Uterus (tissue), 2 donors: Measurements from ENCODE around the gene CYBC1.
A peak's percentile ranks its signal among the peaks of the same experiment; 100 is the strongest.

Experiments used
- POLR2A ChIP-seq, 2 donors: fragments of 450-650 bp; IDR thresholded peaks; one replicate each; pipeline ENCODE4 v1.6.1; 2016; ENCODE audit warnings: antibody characterized with exemption in 2 of 2, mild to moderate bottlenecking in 1 of 2, moderate library complexity in 1 of 2
- TF ChIP-seq, protein P1 (sequence below), 4 experiments: fragments of 200-600 bp in 2 of 4; fragments of 450-650 bp in 2 of 4; sonication (generic) in 2 of 4; IDR thresholded peaks; one replicate each; pipeline ENCODE4 v1.5.1; 2016 to 2019; ENCODE audit warnings: antibody characterized with exemption in 4 of 4, mild to moderate bottlenecking in 2 of 4, moderate library complexity in 1 of 4

DNA sequence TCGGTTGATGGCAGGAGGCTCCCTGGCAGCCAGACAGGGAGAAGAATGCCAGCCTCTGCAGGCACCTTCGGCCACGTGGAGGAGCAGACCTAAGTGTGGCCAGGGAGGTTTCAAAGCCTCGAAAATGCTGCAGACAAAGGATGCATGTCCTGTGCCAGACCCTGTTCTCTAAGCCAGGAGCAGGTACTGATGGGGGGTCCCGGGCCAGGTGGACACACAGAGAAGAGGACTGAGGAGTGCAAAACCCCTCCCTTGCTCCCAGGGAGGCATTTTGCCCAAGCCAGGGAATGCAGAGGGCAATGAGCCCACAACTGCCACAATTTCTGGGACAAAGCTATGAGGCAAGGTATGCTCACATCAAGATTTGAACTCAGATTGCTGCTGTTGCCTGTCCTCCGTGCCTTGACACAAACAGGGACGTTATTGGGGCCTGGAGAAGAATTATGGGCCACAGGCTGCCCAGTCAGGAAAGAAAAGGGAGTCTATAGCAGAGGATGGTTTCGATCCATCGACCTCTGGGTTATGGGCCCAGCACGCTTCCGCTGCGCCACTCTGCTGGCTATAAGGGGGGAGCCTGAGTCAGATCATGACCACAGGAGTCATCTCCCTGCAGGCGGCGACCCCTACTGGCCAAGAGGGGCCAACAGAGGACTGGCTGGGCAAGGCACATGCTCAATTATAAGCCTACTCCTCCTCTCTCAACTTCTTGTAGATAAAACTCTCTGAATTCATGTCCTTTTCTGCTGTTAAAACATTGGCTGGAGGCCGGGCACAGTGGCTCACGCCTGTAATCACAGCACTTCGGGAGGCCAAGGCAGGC lies 43.9 kb upstream of the CYBC1 start:
- TF ChIP-seq, protein P1, sequence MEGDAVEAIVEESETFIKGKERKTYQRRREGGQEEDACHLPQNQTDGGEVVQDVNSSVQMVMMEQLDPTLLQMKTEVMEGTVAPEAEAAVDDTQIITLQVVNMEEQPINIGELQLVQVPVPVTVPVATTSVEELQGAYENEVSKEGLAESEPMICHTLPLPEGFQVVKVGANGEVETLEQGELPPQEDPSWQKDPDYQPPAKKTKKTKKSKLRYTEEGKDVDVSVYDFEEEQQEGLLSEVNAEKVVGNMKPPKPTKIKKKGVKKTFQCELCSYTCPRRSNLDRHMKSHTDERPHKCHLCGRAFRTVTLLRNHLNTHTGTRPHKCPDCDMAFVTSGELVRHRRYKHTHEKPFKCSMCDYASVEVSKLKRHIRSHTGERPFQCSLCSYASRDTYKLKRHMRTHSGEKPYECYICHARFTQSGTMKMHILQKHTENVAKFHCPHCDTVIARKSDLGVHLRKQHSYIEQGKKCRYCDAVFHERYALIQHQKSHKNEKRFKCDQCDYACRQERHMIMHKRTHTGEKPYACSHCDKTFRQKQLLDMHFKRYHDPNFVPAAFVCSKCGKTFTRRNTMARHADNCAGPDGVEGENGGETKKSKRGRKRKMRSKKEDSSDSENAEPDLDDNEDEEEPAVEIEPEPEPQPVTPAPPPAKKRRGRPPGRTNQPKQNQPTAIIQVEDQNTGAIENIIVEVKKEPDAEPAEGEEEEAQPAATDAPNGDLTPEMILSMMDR (IDR thresholded peaks at IDR 0.05), result peak; percentile 78 to 96 (median 87)
- no peak for TF ChIP-seq POLR2A (IDR thresholded peaks at IDR 0.05)
